GM19372 (cell line): ENCODE results near the gene ARID5B.

Source experiments
- ATAC-seq: cut with Tn5 transposase; IDR thresholded peaks from one replicate; pipeline ENCODE4 v1.9.1; 2021; ENCODE audit warnings: mild to moderate bottlenecking, low read depth, moderate library complexity; ENCODE audit not compliant: unreplicated experiment

Gene ARID5B

GRCh38 chr10:61984803-61985418 lies 83.4 kb downstream of the ARID5B start:
- no peak for ATAC-seq

DNA sequence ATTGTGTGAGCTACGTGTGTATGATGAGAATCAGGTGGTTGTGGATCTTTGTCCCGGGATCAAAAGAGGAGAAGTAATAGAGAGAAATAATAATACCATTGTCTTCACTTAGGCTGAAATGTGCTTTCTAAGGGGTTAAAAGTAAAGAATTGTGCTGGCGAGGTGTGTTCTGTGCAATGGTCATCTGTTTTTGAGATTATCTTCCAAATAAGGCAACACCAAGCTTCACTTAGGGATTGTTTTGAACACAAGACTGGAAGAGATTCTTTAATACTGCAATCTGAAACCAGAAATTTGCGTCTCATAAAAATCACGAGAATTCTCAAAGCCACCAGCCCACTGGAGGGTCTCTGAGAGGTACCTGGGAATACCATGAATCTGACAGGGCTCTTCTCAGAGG lies 84.2 kb downstream of the ARID5B start:
- ATAC-seq: no peak

DNA sequence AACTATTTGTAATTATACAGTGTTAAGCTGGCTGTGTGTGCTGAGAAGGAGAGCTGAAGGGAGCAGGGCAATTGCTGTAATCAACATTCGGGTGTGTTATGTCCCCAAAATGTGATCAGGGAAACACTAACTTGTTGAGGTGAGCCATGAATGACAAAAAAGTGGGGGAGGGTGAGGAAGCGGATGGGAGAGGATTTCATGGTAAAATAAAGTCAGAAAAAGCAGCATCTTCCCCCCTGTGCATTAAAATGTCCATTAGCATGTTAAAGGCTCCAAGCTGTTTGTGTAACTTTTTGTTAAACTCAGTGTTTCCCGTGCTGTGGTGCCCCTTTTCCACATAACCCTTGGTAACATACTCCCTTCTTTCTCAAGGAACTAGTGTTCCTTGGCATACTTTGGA lies 84.9 kb downstream of the ARID5B start:
- ATAC-seq: no peak

- no peak for ATAC-seq
Observed at GRCh38 chr10:61986788-61987492, 85.4 kb downstream of the ARID5B start.

GRCh38 chr10:61987537-61987936 lies 86.0 kb downstream of the ARID5B start:
- ATAC-seq: peak; percentile 9

DNA sequence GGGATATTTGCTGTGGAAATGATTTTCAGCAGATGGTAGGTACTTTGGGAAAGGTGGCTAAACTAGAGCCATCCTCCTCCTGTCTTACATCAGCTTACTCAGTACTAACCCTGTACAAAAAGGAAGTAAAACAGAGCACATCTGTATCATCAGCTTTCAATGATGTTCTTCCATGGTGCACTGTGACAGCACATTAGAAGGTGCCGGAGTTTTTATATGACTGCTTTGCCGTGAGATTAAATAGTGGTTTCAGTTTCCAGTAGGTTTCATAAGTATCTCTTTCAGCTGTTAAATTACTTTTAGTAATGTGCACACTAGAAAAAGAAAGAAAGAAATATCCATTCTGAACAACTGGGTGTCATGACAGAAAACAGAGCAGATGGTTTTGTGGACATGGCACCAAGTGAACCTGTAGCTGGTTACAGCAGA lies 86.5 kb downstream of the ARID5B start:
- ATAC-seq: peak; percentile 96

DNA sequence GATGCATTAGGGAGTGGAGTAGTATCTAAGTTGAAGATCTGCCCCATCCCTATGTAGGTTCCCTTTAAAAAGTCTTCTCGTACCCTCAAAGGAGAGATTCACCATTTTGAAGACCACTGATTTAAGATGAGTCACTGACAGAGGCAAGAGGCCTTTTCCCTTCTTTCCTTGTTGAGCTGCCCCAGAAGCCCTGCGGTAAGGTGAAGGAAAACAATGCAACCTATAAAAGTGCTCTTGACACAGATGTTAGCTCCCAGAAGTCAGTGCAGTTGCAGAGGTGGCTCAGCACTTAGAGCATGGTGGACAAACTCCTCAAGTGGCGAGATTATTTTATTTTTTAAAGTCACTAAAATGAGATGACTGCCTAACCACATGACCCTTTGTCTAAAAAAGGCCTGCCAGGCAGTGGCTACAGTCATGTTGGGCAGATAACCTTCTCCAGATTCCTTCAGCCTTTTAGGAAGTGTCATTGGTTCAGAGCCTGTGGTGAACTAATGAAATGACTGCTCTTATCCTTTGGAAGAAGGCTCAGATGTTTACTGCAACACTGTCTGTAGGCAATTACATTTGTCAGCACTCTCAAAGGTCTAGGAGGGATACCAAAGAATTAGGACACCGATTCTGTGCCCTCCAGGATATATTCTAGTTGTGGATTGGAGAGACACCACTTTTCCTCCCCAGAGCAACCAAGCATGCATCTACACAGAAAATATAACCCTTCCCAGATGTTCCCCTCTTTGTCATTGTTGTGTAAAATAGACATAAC lies 88.7 kb downstream of the ARID5B start:
- ATAC-seq: no peak

DNA sequence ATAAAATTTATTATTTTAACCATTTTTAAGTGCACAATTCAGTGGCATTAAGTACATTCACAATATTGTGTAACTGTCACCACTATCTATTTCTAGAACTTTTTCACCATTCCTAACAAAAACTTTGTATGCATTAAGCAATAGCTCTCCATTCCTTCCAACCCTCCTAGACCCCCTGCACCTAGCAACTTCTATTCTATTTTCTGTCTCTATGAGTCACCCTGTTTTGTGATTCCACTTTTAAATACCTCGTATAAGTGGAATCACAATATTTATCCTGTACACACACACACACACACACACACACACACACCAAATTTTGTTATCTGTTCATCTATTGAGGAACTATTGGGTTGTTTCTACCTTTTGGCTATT lies 89.2 kb downstream of the ARID5B start:
- no peak for ATAC-seq

GRCh38 chr10:61991166-61991565 lies 89.7 kb downstream of the ARID5B start:
- no peak for ATAC-seq

DNA sequence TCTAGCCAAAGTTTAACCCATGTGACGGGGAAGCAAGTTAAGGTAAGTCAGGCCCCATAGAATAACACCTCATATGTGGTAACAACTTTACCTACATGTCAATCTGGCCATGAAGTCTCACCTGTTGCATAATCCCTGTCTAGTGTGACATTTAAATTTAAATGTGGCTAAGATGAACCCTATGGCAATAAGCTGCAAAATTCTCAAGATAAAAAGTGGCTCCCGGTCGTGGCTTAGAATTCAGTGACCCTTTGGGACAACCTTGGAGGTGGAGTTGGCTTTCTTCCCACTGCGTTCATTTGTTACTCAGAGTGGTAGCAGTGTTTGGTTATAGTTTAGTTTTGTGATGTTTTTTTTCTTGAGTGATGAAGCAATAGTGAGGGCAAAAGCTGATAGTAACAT lies 90.6 kb downstream of the ARID5B start:
- no peak for ATAC-seq

GRCh38 chr10:61992671-61993668 lies 91.5 kb downstream of the ARID5B start:
- ATAC-seq: peak; percentile 42

DNA sequence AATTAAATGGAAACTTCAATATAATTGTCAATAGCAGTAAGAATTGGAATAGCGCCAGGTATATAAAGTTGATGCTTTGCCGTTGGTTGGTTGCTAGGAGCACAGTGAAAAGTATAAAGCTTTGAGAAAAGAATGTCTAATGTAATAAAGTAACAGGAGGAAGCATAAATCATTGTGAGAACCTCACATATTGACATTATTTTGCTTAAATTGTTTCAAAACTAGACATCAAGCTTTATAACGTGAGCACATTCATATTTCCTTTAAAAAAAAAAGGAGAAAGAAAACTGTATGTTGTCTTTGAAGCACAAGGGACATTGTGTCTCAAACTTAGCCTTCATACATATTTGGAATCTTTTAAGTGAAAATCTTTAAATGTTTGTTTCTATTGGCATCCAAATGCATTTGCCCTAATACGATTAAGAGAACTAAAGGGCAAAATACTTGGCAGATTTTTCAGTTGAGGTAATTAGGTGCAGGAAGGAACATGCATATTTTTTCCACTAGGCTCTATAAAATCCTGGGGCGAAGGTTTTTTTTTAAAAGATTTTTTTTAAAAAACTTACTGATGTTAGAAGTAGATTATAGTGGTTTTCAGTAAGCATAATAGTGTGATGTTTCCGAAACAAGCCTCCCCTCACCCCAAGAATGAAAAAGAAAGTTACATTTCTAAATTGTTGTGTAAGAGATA lies 92.4 kb downstream of the ARID5B start:
- ATAC-seq: no peak

DNA sequence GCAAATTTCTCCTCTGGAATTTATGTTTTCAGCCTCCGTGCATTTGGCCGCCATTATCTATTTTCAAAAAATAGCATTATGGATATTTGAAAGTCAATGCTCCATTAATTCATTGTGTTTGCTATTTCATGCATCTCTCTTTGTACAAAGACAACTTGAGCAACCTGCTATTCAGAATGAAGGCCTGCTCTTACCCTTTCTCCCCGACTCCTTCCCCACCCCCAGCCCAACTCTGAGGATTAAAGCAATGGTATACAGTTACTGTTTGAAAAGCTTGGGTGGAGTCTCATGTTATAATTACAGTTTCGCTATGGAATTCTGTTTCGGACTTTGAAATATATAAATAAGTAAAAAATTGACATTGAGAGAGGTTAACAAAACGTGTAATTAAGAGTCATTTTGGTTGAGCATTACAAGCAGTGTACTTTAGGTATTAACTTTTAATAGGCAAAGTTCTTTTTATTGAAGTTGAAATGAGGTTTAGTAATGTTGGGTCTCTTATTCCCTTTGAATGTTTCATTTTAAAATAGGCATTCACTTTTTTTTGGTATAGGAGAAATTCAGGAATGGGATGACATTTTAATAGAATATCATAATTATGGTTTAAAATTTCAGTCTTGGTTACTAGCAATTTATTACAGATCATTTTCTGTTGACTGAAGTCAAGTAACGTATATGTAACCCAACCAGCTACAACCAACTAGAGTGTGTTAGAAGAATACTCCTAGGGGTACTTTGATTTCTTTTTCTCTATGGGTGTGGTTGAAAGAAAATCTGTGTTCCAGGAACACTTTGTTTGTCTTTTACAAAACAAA lies 93.1 kb downstream of the ARID5B start:
- no peak for ATAC-seq

DNA sequence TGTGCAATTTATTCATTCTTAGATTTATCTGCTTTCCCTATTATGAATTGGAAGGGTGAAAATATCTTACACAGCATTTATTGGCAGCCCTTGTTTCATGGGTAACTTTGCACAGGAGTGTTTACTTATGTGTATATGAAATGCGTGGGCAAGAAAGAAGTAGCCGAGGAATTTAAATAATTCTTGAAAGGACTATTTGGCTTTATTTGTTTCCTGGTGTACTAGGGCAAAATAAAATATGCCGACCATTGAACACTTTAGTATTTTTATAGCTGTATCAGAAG lies 93.7 kb downstream of the ARID5B start:
- no peak for ATAC-seq

DNA sequence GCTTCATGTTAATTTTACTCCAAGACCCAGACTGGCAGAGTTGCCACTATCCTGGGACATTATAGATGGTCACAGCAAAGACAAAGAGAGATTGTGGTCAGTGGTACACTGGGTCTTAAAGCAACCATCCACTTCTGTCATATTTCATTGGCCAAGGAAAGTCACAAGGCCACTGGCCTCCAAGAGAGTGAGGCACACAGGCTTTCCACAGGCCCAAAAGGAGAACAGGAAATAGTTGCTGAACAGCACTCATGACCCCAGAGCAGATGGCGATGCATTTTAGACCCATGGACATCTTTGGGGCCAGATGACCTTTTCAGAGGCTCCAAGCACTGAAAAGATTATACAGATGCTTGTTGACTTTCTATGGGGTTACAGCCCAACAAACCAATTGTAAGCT lies 97.4 kb downstream of the ARID5B start:
- no peak for ATAC-seq

DNA sequence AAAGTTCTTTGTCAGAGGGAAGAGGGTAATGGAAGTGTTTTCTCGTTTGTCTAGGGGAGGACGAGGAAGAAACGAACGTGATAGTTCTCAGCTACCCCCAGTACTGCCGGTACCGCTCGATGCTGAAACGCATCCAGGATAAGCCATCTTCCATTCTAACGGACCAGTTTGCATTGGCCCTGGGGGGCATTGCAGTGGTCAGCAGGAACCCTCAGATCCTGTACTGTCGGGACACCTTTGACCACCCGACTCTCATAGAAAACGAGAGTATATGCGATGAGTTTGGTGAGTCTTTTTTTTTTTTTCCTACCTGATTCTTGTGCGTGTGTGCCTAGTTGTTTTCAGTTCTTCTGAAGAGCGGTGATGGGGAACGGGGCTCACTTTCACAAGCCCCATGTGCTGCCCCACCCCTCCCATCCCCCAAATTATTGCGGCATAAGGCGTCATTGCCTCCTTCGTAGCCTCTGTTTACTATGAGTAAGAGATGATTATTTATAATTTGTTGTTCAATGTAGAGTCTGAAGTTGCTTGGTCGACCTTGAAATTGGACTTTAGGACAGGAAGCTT lies 98.6 kb downstream of the ARID5B start:
- peak; percentile 75 for ATAC-seq

GRCh38 chr10:62000726-62001125 lies 99.2 kb downstream of the ARID5B start:
- no peak for ATAC-seq

GRCh38 chr10:62001898-62002297 lies 100.4 kb downstream of the ARID5B start:
- ATAC-seq: no peak

DNA sequence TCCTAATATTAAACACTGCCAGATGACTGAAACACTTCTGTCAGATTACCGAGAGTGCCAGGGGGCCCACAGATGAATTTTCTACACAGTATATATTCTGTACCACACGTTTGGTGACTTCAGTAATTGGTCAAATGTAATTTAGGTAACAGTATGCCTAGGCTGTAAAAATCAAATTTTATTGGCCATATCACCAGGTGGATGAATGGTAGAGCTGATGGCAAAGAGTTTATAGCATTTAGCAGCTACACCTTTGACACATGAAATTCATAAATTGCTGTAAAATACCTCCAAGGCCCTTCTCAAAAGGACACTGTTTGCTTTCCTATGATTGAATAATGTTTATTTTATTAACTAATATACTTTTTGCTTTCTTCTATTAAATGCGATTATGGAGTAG lies 101.3 kb downstream of the ARID5B start:
- no peak for ATAC-seq
